NCI-H69 (cell line): ENCODE data around the gene ODC1.
"Not testable (repeated sequence)": the region's sequence is repeated elsewhere in the genome, so short reads cannot be mapped to it uniquely, and the experiment has no call there.

Experiments used
- DNase-seq: peaks from one replicate; lab custom pipeline; 2025; lab: John Stamatoyannopoulos, UW

ODC1 gene

GRCh38 chr2:10478298-10478625 is 30.1 kb upstream of the ODC1 start:
- no peak for DNase-seq

GRCh38 chr2:10477443-10478297 is 29.5 kb upstream of the ODC1 start:
- DNase-seq: peak; percentile 72

GRCh38 chr2:10476723-10477442 is 28.8 kb upstream of the ODC1 start:
- no peak for DNase-seq

GRCh38 chr2:10475811-10476660 is 27.9 kb upstream of the ODC1 start:
- no peak for DNase-seq

GRCh38 chr2:10475221-10475722 is 27.1 kb upstream of the ODC1 start:
- no peak for DNase-seq

GRCh38 chr2:10473121-10473756 is 25.1 kb upstream of the ODC1 start:
- DNase-seq: no peak

GRCh38 chr2:10471955-10472354 is 23.8 kb upstream of the ODC1 start:
- no peak for DNase-seq

- no peak for DNase-seq
Measured at GRCh38 chr2:10471046-10471571, 23.0 kb upstream of the ODC1 start.

- no peak for DNase-seq
Measured at GRCh38 chr2:10469955-10470608, 22.0 kb upstream of the ODC1 start.

- no peak for DNase-seq
Measured at GRCh38 chr2:10469301-10469700, 21.2 kb upstream of the ODC1 start.

- no peak for DNase-seq
Measured at GRCh38 chr2:10467401-10467800, 19.3 kb upstream of the ODC1 start.

GRCh38 chr2:10466801-10467200 is 18.7 kb upstream of the ODC1 start:
- DNase-seq: no peak

GRCh38 chr2:10465910-10466309 is 17.8 kb upstream of the ODC1 start:
- DNase-seq: no peak

GRCh38 chr2:10462178-10463083 is 14.3 kb upstream of the ODC1 start:
- DNase-seq: no peak

GRCh38 chr2:10460366-10460796 is 12.3 kb upstream of the ODC1 start:
- no peak for DNase-seq

GRCh38 chr2:10457846-10458598 is 9.9 kb upstream of the ODC1 start:
- DNase-seq: no peak

GRCh38 chr2:10457195-10457594 is 9.1 kb upstream of the ODC1 start:
- DNase-seq: not testable (repeated sequence)

GRCh38 chr2:10454505-10454904 is 6.4 kb upstream of the ODC1 start:
- DNase-seq: no peak

- DNase-seq: no peak
Measured at GRCh38 chr2:10453905-10454298, 5.8 kb upstream of the ODC1 start.
